WTC11 (cell line): ENCODE measurements around the gene SLC12A8. TPM values are rescaled to one million over a fixed set of nuclear protein-coding genes. Genes with fewer than 3 reads are reported as not detected.

Experiments used
- ATAC-seq: fragments of 200-7000 bp; cut with Tn5 transposase; 2 replicates; pipeline ENCODE4 v1.10.0; 2021; ENCODE audit warnings: mild to moderate bottlenecking, moderate library complexity
- CTCF ChIA-PET: fragments of 300-600 bp; sonication (Branson Sonifier 250); formaldehyde crosslinking; loops from one replicate; lab custom pipeline; 2021; ENCODE audit warnings: antibody characterized with exemption; lab: Charles Lee
- POLR2A ChIA-PET: fragments of 350-600 bp; sonication (Branson Sonifier 250); formaldehyde crosslinking; loops from one replicate; lab custom pipeline; 2021; ENCODE audit warnings: antibody characterized with exemption; lab: Charles Lee
- DNase-seq: peaks from one replicate; pipeline ENCODE4 v3.0.0; 2021; ENCODE audit warnings: low spot score
- H3K27ac Mint-ChIP-seq: 2 replicates; pipeline ENCODE4 v1.8.0; 2021; ENCODE audit warnings: mixed read lengths
- H3K27me3 Mint-ChIP-seq: 2 replicates; pipeline ENCODE4 v1.8.0; 2021; ENCODE audit warnings: low read depth, mild to moderate bottlenecking, moderate library complexity, mixed read lengths
- H3K36me3 Mint-ChIP-seq: 2 replicates; pipeline ENCODE4 v1.8.0; 2021; ENCODE audit warnings: mixed read lengths
- H3K4me1 Mint-ChIP-seq: 2 replicates; pipeline ENCODE4 v1.8.0; 2022; ENCODE audit warnings: mixed read lengths
- H3K4me3 Mint-ChIP-seq: 2 replicates; pipeline ENCODE4 v1.8.0; 2021; ENCODE audit warnings: mild to moderate bottlenecking, moderate library complexity, mixed read lengths
- H3K9me3 Mint-ChIP-seq: 2 replicates; pipeline ENCODE4 v1.8.0; 2021; ENCODE audit warnings: mixed read lengths
- ATF2 ChIP-seq: sonication (generic); formaldehyde crosslinking; IDR thresholded peaks from 2 replicates; pipeline ENCODE4 v1.8.1; 2022; ENCODE audit warnings: low read depth, missing genetic modification reagents, borderline replicate concordance
- CREB1 ChIP-seq: sonication (generic); formaldehyde crosslinking; IDR thresholded peaks from 2 replicates; pipeline ENCODE4 v1.8.0; 2023; ENCODE audit warnings: mild to moderate bottlenecking, missing genetic modification reagents
- E2F1 ChIP-seq: sonication (generic); formaldehyde crosslinking; IDR thresholded peaks from 2 replicates; pipeline ENCODE4 v1.8.0; 2022; ENCODE audit warnings: mild to moderate bottlenecking, missing genetic modification reagents
- E2F5 ChIP-seq: sonication (generic); formaldehyde crosslinking; IDR thresholded peaks from 2 replicates; pipeline ENCODE4 v1.8.1; 2022; ENCODE audit warnings: mild to moderate bottlenecking, moderate library complexity, missing genetic modification reagents
- FOXK1 ChIP-seq: sonication (generic); formaldehyde crosslinking; IDR thresholded peaks from 2 replicates; pipeline ENCODE4 v1.8.0; 2022; ENCODE audit warnings: mild to moderate bottlenecking, moderate library complexity, missing genetic modification reagents
- FOXP1 ChIP-seq: sonication (generic); formaldehyde crosslinking; IDR thresholded peaks from 2 replicates; pipeline ENCODE4 v1.8.0; 2022; ENCODE audit warnings: missing genetic modification reagents, mild to moderate bottlenecking, moderate library complexity, borderline replicate concordance
- GABPB1 ChIP-seq: sonication (generic); formaldehyde crosslinking; IDR thresholded peaks from 2 replicates; pipeline ENCODE4 v1.8.1; 2023; ENCODE audit warnings: mild to moderate bottlenecking, missing genetic modification reagents
- GRHL2 ChIP-seq: fragments of 250-450 bp; sonication (Bioruptor Pico); IDR thresholded peaks from 2 replicates; pipeline ENCODE4 v1.8.0; 2022; ENCODE audit warnings: mild to moderate bottlenecking, moderate library complexity; ENCODE audit not compliant: insufficient replicate concordance, severe bottlenecking
- GTF2I ChIP-seq: fragments of 250-450 bp; sonication (Bioruptor Pico); conservative IDR thresholded peaks from 2 replicates; pipeline ENCODE4 v1.4.0; 2021; ENCODE audit warnings: mild to moderate bottlenecking
- HMGA2 ChIP-seq: fragments of 250-450 bp; sonication (Bioruptor Pico); IDR thresholded peaks from 2 replicates; pipeline ENCODE4 v1.4.0; 2021; ENCODE audit warnings: mild to moderate bottlenecking, moderate library complexity
- KAT7 ChIP-seq: sonication (generic); formaldehyde crosslinking; IDR thresholded peaks from 2 replicates; pipeline ENCODE4 v1.8.1; 2023; ENCODE audit warnings: missing genetic modification reagents, mild to moderate bottlenecking, borderline replicate concordance
- MLX ChIP-seq: sonication (generic); formaldehyde crosslinking; IDR thresholded peaks from 2 replicates; pipeline ENCODE4 v1.8.1; 2023; ENCODE audit warnings: mild to moderate bottlenecking, missing genetic modification reagents, moderate library complexity
- OVOL2 ChIP-seq: fragments of 250-450 bp; sonication (Bioruptor Pico); IDR thresholded peaks from 2 replicates; pipeline ENCODE4 v1.9.0; 2021; ENCODE audit warnings: mild to moderate bottlenecking, borderline replicate concordance
- SMAD4 ChIP-seq: sonication (generic); formaldehyde crosslinking; IDR thresholded peaks from 2 replicates; pipeline ENCODE4 v1.8.0; 2022; ENCODE audit warnings: mild to moderate bottlenecking, missing genetic modification reagents
- ZBTB43 ChIP-seq: sonication (generic); formaldehyde crosslinking; IDR thresholded peaks from 2 replicates; pipeline ENCODE4 v1.8.1; 2023; ENCODE audit warnings: mild to moderate bottlenecking, missing genetic modification reagents
- ZNF423 ChIP-seq: fragments of 250-450 bp; sonication (Bioruptor Pico); IDR thresholded peaks from 2 replicates; pipeline ENCODE4 v2.1.2; 2022; ENCODE audit warnings: mild to moderate bottlenecking, moderate library complexity
- total RNA-seq: library from RNA; stranded (reverse); gene quantifications from 3 replicates; pipeline ENCODE4 v1.2.3, GENCODE V29; 2021
- TF ChIP-seq, protein P1 (sequence below): sonication (generic); formaldehyde crosslinking; IDR thresholded peaks from 2 replicates; pipeline ENCODE4 v1.8.1; 2022; ENCODE audit warnings: mild to moderate bottlenecking, missing genetic modification reagents, moderate library complexity, borderline replicate concordance

Gene SLC12A8
- total RNA-seq, 1 experiment from 2014 or later, result 9.1 TPM

GRCh38 chr3:125117631-125118191 lies 94.8 kb downstream of the SLC12A8 start:
- H3K9me3 Mint-ChIP-seq, result no peaks in the 10 kb centered on the region
- no peaks in the 10 kb centered on the region for H3K36me3 Mint-ChIP-seq
- CTCF ChIA-PET, result interaction anchor here (0.6 to 1.2 kb wide), 3 partner anchors 54 to 217 kb away, joined by 3 to 6 read pairs (median 3); no protein-coding TSS in a partner anchor
- ATAC-seq, result no peak
- TF ChIP-seq GABPB1 (no peak), SMAD4 (CRISPR knock-in tag) (no peak), GTF2I (CRISPR knock-in tag) (no peak), MLX (CRISPR knock-in tag) (no peak), KAT7 (CRISPR knock-in tag) (no peak), CREB1 (CRISPR knock-in tag) (no peak), FOXK1 (CRISPR knock-in tag) (no peak)
- H3K4me3 Mint-ChIP-seq, result no peak overlapping the region
- H3K27me3 Mint-ChIP-seq, result peaks cover 11% of the 10 kb centered on the region
- H3K27ac Mint-ChIP-seq, result no peak overlapping the region
- H3K4me1 Mint-ChIP-seq, result peaks cover 52% of the 10 kb centered on the region
- POLR2A ChIA-PET, result no interaction called here
- no peak for DNase-seq

DNA sequence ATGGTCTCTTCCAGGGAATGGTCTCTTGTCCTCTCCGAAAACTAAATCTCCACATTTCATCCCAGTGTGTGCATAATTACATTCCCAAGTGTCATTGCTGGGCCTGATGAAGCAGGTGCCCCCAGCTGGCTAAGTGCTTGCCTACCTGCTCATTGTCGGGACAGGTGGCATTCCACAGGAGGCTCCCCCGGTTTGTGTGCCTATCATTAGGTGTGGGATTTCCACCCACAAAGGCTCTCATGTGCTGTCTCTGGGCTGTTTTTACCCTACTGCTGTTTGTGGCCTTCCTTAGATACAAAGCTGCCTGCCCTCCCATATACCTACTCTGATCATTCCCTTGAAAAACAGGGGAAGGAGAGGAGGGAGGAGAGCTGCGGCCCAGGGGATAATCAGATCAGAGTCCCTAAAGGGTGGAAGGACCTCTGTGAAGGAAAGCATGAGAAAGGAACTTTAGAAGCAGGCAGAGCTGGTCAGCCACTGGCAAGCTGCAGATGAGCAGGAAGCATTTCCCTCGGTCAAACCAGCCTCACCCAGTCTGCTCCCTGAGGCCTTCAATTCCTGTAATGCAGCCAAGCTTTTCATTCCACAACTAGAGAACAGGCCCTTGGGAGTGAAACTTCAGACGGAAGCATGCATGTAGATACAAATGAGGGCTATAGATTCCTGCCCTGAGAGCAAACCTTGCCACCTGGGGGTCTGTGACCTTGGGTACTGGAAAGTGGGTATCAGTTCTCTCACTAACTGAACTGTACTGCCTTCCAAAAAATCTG lies 96.1 kb downstream of the SLC12A8 start:
- ChIA-PET CTCF (interaction anchor here (0.6 to 2.1 kb wide), 3 partner anchors 34 to 354 kb away, joined by 3 to 8 read pairs (median 6); no protein-coding TSS in a partner anchor), POLR2A (interaction anchor here (0.9 kb wide), 1 partner anchor 24 kb away, joined by 4 read pairs; no protein-coding TSS in a partner anchor)
- no peaks in the 10 kb centered on the region for H3K9me3 Mint-ChIP-seq
- H3K36me3 Mint-ChIP-seq, result no peaks in the 10 kb centered on the region
- DNase-seq (no peak), ATAC-seq (no peak)
- H3K4me3 Mint-ChIP-seq, result no peak overlapping the region
- peak overlapping the region; percentile 71 for H3K27ac Mint-ChIP-seq
- H3K27me3 Mint-ChIP-seq, result peaks cover 11% of the 10 kb centered on the region
- H3K4me1 Mint-ChIP-seq, result peaks cover 42% of the 10 kb centered on the region
- no peak for TF ChIP-seq FOXP1 (CRISPR knock-in tag)
- TF ChIP-seq E2F1 (CRISPR knock-in tag), result no peak
- TF ChIP-seq OVOL2 (CRISPR knock-in tag), result no peak
- TF ChIP-seq, protein P1, sequence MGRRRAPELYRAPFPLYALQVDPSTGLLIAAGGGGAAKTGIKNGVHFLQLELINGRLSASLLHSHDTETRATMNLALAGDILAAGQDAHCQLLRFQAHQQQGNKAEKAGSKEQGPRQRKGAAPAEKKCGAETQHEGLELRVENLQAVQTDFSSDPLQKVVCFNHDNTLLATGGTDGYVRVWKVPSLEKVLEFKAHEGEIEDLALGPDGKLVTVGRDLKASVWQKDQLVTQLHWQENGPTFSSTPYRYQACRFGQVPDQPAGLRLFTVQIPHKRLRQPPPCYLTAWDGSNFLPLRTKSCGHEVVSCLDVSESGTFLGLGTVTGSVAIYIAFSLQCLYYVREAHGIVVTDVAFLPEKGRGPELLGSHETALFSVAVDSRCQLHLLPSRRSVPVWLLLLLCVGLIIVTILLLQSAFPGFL (CRISPR knock-in tag), result no peak
- no peak for TF ChIP-seq E2F5
- no peak for TF ChIP-seq GRHL2 (CRISPR knock-in tag)
- no peak for TF ChIP-seq ZNF423 (CRISPR knock-in tag)
- no peak for TF ChIP-seq ATF2 (CRISPR knock-in tag)
- TF ChIP-seq HMGA2 (CRISPR knock-in tag), result no peak
- no peak for TF ChIP-seq ZBTB43
- TF ChIP-seq, all 79 proteins: peak for 0
